Activated T-cell treated with anti-CD3 and anti-CD28 coated beads for 48 hours (primary cell): Measurements from ENCODE around the gene DHRS4.

Source experiments
- DNase-seq: peaks from one replicate; pipeline ENCODE4 v3.0.0-alpha.2; 2020; ENCODE audit warnings: low read depth

The DHRS4 gene

GRCh38 chr14:23953464-23954278 lies at the start of gene DHRS4:
TSS of gene DHRS4 (plus strand) at chr14:23953770. CDS start at chr14:23953789, 19 bp downstream.
- peak; percentile 79 for DNase-seq

- DNase-seq, result peak; percentile 7
These were observed 43.3 kb upstream of the DHRS4 start for GRCh38 chr14:23910101-23910875.

GRCh38 chr14:23910876-23911210 lies 42.7 kb upstream of the DHRS4 start:
- no peak for DNase-seq

GRCh38 chr14:23915559-23915958 lies 38.0 kb upstream of the DHRS4 start:
- no peak for DNase-seq

GRCh38 chr14:23916004-23916403 lies 37.6 kb upstream of the DHRS4 start:
- DNase-seq, result no peak

- no peak for DNase-seq
These were observed 37.1 kb upstream of the DHRS4 start for GRCh38 chr14:23916446-23916845.

GRCh38 chr14:23922545-23922944 lies 31.0 kb upstream of the DHRS4 start:
- no peak for DNase-seq

DNA sequence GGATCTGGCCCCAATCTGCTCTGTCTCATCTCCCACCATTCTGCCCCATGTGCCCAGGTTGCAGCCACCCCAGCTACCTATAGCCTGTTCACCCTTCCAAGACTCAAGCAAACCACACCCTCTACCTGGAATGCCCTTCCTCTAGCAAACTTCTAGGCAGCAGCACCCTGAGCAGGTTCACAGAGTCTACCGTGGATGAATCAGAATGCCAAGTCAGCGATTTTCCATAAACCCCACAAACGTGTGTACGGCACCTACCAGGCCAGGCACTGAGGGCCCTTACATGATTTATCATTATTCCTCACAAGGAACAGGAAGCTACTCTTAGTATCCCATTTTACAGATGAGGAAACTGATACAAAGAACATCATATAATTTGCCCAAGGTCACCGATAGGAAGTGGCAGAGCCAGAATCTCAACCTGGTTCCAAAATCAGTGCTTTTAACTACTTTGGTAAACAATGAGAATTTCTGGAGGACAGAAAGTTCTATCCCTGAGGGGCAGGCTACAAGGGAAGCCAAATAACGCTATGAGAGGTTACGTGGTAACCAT lies 28.0 kb upstream of the DHRS4 start:
- DNase-seq, result no peak

- no peak for DNase-seq
These were observed 27.0 kb upstream of the DHRS4 start for GRCh38 chr14:23926543-23926942.

DNA sequence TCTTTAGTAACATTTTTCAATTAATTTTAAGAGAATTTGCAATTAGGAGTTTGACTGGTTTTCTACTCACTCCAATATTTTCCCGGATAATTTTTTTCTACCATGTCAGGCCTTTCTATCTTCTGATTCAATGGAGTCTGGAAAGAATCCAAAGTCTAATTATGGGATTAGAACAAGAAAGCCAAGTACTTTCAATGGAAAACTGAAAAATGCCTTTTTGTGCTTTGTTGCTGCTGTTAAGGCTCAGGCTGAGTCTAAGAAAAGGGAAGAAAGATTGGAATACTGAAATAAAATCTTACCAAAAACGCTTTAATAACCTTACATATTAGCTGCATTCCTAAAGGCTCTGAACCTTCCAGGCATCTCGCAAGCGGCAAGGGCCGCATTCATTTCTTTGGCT lies 24.4 kb upstream of the DHRS4 start:
- DNase-seq, result no peak

GRCh38 chr14:23929822-23930294 lies 23.7 kb upstream of the DHRS4 start:
- peak; percentile 71 for DNase-seq

DNA sequence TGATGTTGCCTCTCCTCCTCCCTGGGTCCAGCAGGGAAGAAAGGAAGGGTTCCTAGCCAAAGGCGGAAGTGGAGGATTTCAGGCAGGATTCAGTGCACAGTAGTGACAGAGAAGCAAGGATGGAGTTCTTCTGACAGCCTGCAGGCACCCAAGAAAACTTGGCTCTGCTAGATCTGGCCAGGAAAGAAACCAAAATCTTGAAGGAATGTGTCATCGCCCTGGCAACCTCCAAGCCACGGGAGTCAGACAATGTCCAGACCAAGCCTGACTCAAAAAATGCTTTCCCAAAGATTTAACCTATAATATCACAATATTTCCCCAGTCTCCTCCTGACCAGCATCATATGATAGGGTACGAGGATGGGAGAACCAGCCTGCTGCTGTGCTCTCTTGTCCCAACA lies 22.8 kb upstream of the DHRS4 start:
- no peak for DNase-seq

GRCh38 chr14:23931721-23932289 lies 21.8 kb upstream of the DHRS4 start:
- DNase-seq, result no peak

DNA sequence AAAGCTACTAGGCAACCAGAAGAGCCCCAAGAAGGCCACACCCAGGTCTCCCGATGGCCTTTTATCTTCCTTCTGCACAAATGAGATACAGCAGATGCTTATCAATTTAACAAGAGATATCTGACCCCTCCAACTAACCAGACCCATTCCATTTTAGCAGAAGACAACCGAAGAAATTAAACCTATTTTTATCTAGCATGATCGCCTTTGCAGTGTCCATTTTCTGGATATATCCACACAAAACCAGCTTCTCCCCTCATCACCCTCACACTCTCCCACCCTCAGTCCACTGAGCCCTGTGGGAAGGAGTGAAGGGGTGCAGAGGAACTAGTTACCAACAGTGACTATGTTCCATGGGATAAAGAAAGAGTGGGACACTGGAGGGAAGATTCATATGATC lies 20.9 kb upstream of the DHRS4 start:
- no peak for DNase-seq

DNA sequence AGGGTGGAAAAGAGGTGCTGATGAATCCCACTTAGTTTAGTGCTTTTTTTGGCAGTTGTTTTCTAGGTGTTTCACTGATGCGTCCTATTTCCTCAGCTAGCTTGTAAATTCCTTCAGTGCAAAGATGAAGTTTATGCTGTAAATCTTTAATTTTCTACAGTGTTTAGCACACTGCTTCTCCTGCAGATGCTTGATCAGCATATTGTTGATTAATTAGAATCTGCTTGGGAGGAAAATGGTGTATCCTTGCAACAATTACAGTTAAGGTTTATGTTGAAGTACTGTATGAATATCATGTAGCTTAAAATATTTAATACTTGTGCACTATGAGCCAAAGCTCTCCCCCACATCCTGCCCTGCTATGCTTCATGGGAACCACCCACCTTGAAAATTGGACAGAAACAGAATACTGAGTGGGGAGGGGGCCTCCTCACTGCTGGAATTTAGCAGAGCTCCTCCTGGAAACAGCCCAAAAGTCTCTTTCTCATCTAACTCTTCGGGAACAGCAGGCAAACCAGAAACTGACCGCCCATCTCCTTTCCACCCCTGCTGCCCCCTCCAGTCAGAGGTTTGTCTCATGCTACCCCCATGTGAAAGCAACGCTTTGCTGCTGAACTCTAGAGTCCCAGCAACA lies 20.3 kb upstream of the DHRS4 start:
- no peak for DNase-seq

- no peak for DNase-seq
These were observed 19.8 kb upstream of the DHRS4 start for GRCh38 chr14:23933742-23934128.

- no peak for DNase-seq
These were observed 18.4 kb upstream of the DHRS4 start for GRCh38 chr14:23935158-23935557.

DNA sequence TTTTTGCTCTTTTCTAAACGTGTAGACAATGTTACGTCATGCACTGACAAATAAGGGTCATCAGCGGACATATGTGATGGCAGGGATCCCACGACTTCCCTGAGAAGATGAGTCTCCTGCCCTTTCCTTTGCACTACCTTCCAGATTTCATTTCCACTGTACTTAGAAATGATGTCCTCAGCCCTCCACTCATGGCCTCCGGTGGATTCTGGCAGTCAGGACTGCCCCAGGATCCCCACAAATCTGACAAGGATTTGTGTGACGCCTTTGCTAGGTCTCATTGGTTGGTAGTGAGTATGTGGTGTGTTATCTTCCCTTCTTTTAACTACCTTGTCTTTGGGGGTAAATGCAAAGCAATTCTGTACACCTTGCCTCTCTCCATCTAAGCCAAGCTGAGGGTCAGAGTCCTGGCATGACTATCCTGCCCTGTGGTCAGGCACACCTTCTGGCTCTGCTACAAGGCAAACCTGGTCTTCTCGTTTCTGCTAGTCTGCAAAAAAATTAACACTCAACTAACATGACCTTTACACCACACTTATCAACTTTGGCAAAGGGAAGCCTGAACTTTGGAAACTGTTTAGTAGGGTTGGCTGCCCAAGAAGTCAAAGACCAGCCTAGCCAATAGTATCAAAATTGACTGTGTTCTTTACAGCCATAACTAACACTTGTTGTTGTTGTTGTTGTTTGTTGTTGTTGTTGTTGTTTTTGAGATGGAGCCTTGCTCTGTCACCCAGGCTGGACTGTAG lies 17.3 kb upstream of the DHRS4 start:
- no peak for DNase-seq

- DNase-seq, result no peak
These were observed 16.4 kb upstream of the DHRS4 start for GRCh38 chr14:23937203-23937602.

- DNase-seq, result no peak
These were observed 14.7 kb upstream of the DHRS4 start for GRCh38 chr14:23938823-23939222.

DNA sequence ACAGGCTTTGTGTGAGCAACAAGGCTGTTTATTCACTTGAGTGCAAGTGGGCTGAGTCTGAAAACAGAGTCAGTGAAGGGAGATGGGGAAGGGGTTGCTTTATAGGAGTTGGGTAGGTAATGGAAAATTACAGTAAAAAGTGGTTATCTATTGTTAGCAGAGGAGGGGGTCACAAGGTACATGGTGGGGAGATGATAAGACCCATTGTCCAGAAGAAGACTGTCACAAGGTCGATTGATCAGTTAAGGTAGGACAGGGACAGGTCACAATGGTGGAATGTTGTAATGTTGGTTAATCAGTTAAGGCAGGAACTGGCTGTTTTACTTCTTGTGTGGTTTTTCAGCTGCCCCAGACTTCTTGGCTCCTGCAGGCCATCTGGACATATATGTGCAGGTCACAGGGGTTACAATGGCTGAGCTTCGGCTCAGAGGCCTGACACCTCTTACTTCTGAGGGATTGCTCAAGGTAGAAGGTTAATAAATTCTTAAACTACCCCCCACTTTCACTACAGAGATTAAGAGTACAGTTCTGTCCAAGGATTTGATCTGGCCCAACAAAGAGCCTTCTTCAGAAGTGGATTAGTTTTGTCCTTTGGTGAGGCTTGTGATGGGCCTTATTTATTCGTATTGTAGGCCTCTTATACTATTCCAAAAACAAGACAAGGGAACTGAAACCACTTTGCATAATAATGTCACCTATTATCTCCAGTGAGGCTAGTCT lies 13.8 kb upstream of the DHRS4 start:
- DNase-seq, result no peak
